Measurements from ENCODE around the gene P2RX7.

GRCh38 chr12:121159467-121160307, 27.0 kb downstream of the P2RX7 start:
- no peak for TF ChIP-seq EZH2 (IDR thresholded peaks at IDR 0.05; ENCODE audit: low read length, unreplicated experiment)
- no peak for TF ChIP-seq CTCF (conservative IDR thresholded peaks at IDR 0.05; ENCODE audit: low read depth, low read length)

Measured in PC-3 (cell line).